K562 (cell line): ENCODE results near the gene RBM34. TPM values are rescaled to one million over a fixed set of nuclear protein-coding genes. Genes with fewer than 3 reads are reported as not detected.

Experiments
- ARID1B ChIP-seq: fragments of 450-650 bp; IDR thresholded peaks from 2 replicates; pipeline ENCODE4 v1.6.1; 2016; ENCODE audit warnings: antibody characterized with exemption, mild to moderate bottlenecking, inconsistent platforms
- CAMTA2 ChIP-seq: fragments of 250-450 bp; sonication (Bioruptor Pico); conservative IDR thresholded peaks from 2 replicates; pipeline ENCODE4 v1.5.1; 2022
- COPS2 ChIP-seq: fragments of 450-650 bp; conservative IDR thresholded peaks from 2 replicates; pipeline ENCODE4 v1.6.1; 2016; ENCODE audit warnings: mild to moderate bottlenecking, moderate library complexity
- HDAC6 ChIP-seq: IDR thresholded peaks from 2 replicates; pipeline ENCODE4 v1.6.1; 2012; ENCODE audit warnings: low read depth, mild to moderate bottlenecking, control low read depth, inconsistent platforms, low read length, moderate library complexity
- ILF3 ChIP-seq: fragments of 450-650 bp; IDR thresholded peaks from 2 replicates; pipeline ENCODE4 v1.6.1; 2018; ENCODE audit warnings: antibody characterized with exemption, mild to moderate bottlenecking, moderate library complexity, borderline replicate concordance
- ILK ChIP-seq: fragments of 450-650 bp; IDR thresholded peaks from 2 replicates; pipeline ENCODE4 v1.6.1; 2016; ENCODE audit warnings: missing genetic modification characterization, low read depth, mild to moderate bottlenecking, missing compliant biosample characterization, moderate library complexity, borderline replicate concordance
- JUND ChIP-seq, 2 experiments: IDR thresholded peaks; 2 replicates in 1 of 2; 3 replicates in 1 of 2; pipeline ENCODE4 v1.6.1; 2011; ENCODE audit warnings: borderline replicate concordance in 2 of 2, low read depth in 2 of 2, low read length in 2 of 2, improper control_type of control experiment in 1 of 2, missing biosample characterization in 1 of 2, missing genetic modification characterization in 1 of 2, missing genetic modification reagents in 1 of 2
- KDM5B ChIP-seq: fragments of 200-600 bp; sonication (generic); IDR thresholded peaks from 2 replicates; pipeline ENCODE4 v1.6.1; 2012; ENCODE audit warnings: low read depth, mild to moderate bottlenecking, moderate library complexity, low read length, control low read depth, inconsistent platforms; ENCODE audit not compliant: insufficient replicate concordance
- MEF2A ChIP-seq: IDR thresholded peaks from 2 replicates; pipeline ENCODE4 v1.6.1; 2011; ENCODE audit warnings: low read depth, mild to moderate bottlenecking, low read length, moderate library complexity; ENCODE audit not compliant: control insufficient read depth
- NCOA6 ChIP-seq: fragments of 450-650 bp; IDR thresholded peaks from 2 replicates; pipeline ENCODE4 v1.6.1; 2017; ENCODE audit warnings: mild to moderate bottlenecking
- NR2C1 ChIP-seq, 2 experiments: fragments of 450-650 bp; IDR thresholded peaks; 2 replicates each; pipeline ENCODE4 v1.6.1; 2017; ENCODE audit warnings: mild to moderate bottlenecking in 2 of 2, antibody characterized with exemption in 1 of 2, inconsistent platforms in 1 of 2, missing compliant biosample characterization in 1 of 2, missing genetic modification characterization in 1 of 2
- PML ChIP-seq: IDR thresholded peaks from 2 replicates; pipeline ENCODE4 v1.6.1; 2012; ENCODE audit warnings: low read length, inconsistent platforms
- POLR2H ChIP-seq: IDR thresholded peaks from 2 replicates; pipeline ENCODE4 v1.6.1; 2016; ENCODE audit warnings: missing genetic modification characterization, low read depth, mild to moderate bottlenecking, control low read depth, missing compliant biosample characterization, moderate library complexity
- RFX7 ChIP-seq: fragments of 250-450 bp; sonication (Bioruptor Pico); IDR thresholded peaks from 2 replicates; pipeline ENCODE4 v1.5.1; 2021; ENCODE audit warnings: mild to moderate bottlenecking
- SMARCE1 ChIP-seq: fragments of 450-650 bp; IDR thresholded peaks from 2 replicates; pipeline ENCODE4 v1.7.1; 2016; ENCODE audit warnings: mild to moderate bottlenecking
- SP1 ChIP-seq: sonication (generic); formaldehyde crosslinking; IDR thresholded peaks from 2 replicates; pipeline ENCODE4 v1.8.1; 2022; ENCODE audit warnings: mild to moderate bottlenecking, missing genetic modification reagents
- TCFL5 ChIP-seq: fragments of 250-450 bp; sonication (Bioruptor Pico); conservative IDR thresholded peaks from 2 replicates; pipeline ENCODE4 v1.6.1; 2021; ENCODE audit warnings: mild to moderate bottlenecking, moderate library complexity, matching md5 sums
- ZBTB8A ChIP-seq: fragments of 450-650 bp; IDR thresholded peaks from 2 replicates; pipeline ENCODE4 v1.6.1; 2018; ENCODE audit warnings: mild to moderate bottlenecking, moderate library complexity; ENCODE audit not compliant: partially characterized antibody
- ZFX ChIP-seq: sonication (generic); formaldehyde crosslinking; IDR thresholded peaks from 2 replicates; pipeline ENCODE4 v1.8.0; 2022; ENCODE audit warnings: mild to moderate bottlenecking, missing genetic modification reagents, moderate library complexity
- ZNF146 ChIP-seq: IDR thresholded peaks from one replicate; pipeline ENCODE4 v1.6.1; 2018; ENCODE audit warnings: missing compliant biosample characterization; ENCODE audit not compliant: unreplicated experiment
- ZNF184 ChIP-seq: sonication (generic); formaldehyde crosslinking; IDR thresholded peaks from 2 replicates; pipeline ENCODE4 v1.5.0; 2020; ENCODE audit warnings: missing genetic modification reagents
- ZNF212 ChIP-seq: fragments of 450-650 bp; formaldehyde crosslinking; IDR thresholded peaks from 2 replicates; pipeline ENCODE4 v1.4.0; 2020; ENCODE audit warnings: mild to moderate bottlenecking
- ZNF23 ChIP-seq: fragments of 250-450 bp; sonication (Bioruptor Pico); IDR thresholded peaks from 2 replicates; pipeline ENCODE4 v1.4.0; 2020; ENCODE audit warnings: mild to moderate bottlenecking
- ZNF431 ChIP-seq: sonication (generic); formaldehyde crosslinking; IDR thresholded peaks from 2 replicates; pipeline ENCODE4 v1.8.0; 2022; ENCODE audit warnings: mild to moderate bottlenecking, missing genetic modification reagents
- ZNF644 ChIP-seq: fragments of 200-800 bp; sonication (Bioruptor generic); IDR thresholded peaks from 2 replicates; pipeline ENCODE4 v1.6.1; 2016; ENCODE audit warnings: low read depth, missing genetic modification characterization, missing compliant biosample characterization
- polyA plus RNA-seq, 8 experiments: library from polyadenylated mRNA; depleted of rRNA in 4 of 8; stranded (reverse) in 5 of 8; unstranded in 3 of 8; fragments of >200 nt; fragmentation: Nextera tagmentation in 2 of 8; fragmentation: Illumina TruSeq in 1 of 8; extraction: Ambion mirVana in 2 of 8; extraction: Trizol in 1 of 8; gene quantifications; 2 replicates each; pipeline versions ENCODE4 v1.2.1 to v1.2.3, GENCODE V29; 2011 to 2014; ENCODE audit warnings: inconsistent platforms in 1 of 8, missing spikeins in 1 of 8
- total RNA-seq, 7 experiments: library from RNA; depleted of rRNA in 6 of 7; stranded (reverse); fragments of >200 nt in 6 of 7; fragmentation: Illumina TruSeq in 2 of 7; extraction: Trizol in 2 of 7; gene quantifications; 2 replicates each; pipeline versions ENCODE4 v1.2.1 to v1.2.3, GENCODE V29; 2011 to 2021; ENCODE audit warnings: low replicate concordance in 1 of 7
- TF ChIP-seq, protein P1 (sequence below): fragments of 450-650 bp; formaldehyde crosslinking; IDR thresholded peaks from 2 replicates; pipeline ENCODE4 v1.4.0; 2020; ENCODE audit warnings: mild to moderate bottlenecking
- TF ChIP-seq, protein P2 (sequence below), 2 experiments: IDR thresholded peaks; 2 replicates each; pipeline ENCODE4 v1.6.1; 2012; ENCODE audit warnings: improper control_type of control experiment in 2 of 2, low read depth in 2 of 2, low read length in 2 of 2, borderline replicate concordance in 1 of 2

The RBM34 gene
- total and polyA plus RNA-seq, 9 of the 15 experiments (the other 6 are each of a cell fraction or from before 2014, with no cell fraction given): 64.0 to 178 (median 124) TPM

DNA sequence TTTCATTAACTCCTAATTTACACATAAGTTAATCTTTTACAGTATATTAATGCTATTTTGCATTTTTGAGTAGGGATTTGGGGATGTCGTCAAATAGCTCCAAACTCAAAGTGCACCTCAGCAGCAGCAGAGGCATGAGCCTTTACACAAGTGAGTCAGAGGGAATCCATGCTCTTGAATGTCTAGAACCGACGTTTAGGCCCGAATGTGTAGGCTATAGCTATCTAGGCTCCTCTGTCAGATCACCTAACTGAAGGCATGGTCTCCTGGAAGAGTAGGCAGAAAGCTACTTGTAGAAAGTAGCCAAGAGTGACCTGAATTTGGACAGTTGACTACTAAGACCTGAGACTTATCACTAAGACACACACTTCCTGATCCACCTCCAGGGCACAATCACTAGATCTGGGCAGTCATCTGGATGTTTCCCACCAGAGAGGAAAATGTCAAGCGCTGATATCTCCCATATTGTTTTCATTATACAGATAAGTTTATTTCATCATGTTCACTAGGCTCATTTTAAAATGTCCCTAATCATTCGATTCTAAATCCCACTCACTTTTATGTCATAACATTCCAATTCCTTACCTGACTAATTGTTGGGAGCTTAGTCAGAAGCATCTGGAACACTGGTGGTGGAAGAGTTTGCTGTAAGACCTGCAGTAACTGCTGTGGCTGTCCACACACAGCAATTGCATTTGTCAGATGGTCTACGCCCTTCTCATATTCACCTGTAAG lies 47.7 kb downstream of the RBM34 start (continued):
- TF ChIP-seq ZFX (CRISPR knock-in tag) (no peak), NCOA6 (no peak), SP1 (no peak), ZNF23 (CRISPR knock-in tag) (no peak), RFX7 (no peak), ZNF146 (CRISPR knock-in tag) (no peak), SMARCE1 (peak; percentile 84), PML (peak; percentile 53; the same call in 1 of the 2 replicates), CAMTA2 (CRISPR knock-in tag) (no peak), POLR2H (no peak; the same call in 1 of the 2 replicates), ILK (tag) (no peak), TCFL5 (CRISPR knock-in tag) (no peak), ILF3 (no peak), JUND (IDR thresholded peaks at IDR 0.05; ENCODE audit: borderline replicate concordance, low read depth, low read length) (peak; percentile 57; the same call in 1 of the 2 replicates), JUND (tag; IDR thresholded peaks at IDR 0.05; ENCODE audit: borderline replicate concordance, low read depth, low read length) (no peak; the same call in 2 of the 3 replicates), MEF2A (no peak), COPS2 (no peak), ZNF184 (CRISPR knock-in tag) (no peak), ZNF212 (no peak), NR2C1 (IDR thresholded peaks at IDR 0.05) (no peak), NR2C1 (tag; IDR thresholded peaks at IDR 0.05) (peak; percentile 10; the same call in 1 of the 2 replicates), ARID1B (peak; percentile 95), ZBTB8A (no peak), ZNF644 (tag) (0 out of 2 replicates have a peak, but pooled peaks have one; percentile 59), HDAC6 (no peak), ZNF431 (no peak), KDM5B (no peak)
- TF ChIP-seq, protein P1, sequence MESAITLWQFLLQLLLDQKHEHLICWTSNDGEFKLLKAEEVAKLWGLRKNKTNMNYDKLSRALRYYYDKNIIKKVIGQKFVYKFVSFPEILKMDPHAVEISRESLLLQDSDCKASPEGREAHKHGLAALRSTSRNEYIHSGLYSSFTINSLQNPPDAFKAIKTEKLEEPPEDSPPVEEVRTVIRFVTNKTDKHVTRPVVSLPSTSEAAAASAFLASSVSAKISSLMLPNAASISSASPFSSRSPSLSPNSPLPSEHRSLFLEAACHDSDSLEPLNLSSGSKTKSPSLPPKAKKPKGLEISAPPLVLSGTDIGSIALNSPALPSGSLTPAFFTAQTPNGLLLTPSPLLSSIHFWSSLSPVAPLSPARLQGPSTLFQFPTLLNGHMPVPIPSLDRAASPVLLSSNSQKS (CRISPR knock-in tag): no peak
- TF ChIP-seq, protein P2, sequence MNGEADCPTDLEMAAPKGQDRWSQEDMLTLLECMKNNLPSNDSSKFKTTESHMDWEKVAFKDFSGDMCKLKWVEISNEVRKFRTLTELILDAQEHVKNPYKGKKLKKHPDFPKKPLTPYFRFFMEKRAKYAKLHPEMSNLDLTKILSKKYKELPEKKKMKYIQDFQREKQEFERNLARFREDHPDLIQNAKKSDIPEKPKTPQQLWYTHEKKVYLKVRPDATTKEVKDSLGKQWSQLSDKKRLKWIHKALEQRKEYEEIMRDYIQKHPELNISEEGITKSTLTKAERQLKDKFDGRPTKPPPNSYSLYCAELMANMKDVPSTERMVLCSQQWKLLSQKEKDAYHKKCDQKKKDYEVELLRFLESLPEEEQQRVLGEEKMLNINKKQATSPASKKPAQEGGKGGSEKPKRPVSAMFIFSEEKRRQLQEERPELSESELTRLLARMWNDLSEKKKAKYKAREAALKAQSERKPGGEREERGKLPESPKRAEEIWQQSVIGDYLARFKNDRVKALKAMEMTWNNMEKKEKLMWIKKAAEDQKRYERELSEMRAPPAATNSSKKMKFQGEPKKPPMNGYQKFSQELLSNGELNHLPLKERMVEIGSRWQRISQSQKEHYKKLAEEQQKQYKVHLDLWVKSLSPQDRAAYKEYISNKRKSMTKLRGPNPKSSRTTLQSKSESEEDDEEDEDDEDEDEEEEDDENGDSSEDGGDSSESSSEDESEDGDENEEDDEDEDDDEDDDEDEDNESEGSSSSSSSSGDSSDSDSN (IDR thresholded peaks at IDR 0.05; ENCODE audit: borderline replicate concordance in 1 of 2, low read depth in 2 of 2, low read length in 2 of 2): no peak
